ENCODE measurements around the gene POU2AF2.
"Not testable (repeated sequence)": the region's sequence is repeated elsewhere in the genome, so short reads cannot be mapped to it uniquely, and the experiment has no call there.

DNA sequence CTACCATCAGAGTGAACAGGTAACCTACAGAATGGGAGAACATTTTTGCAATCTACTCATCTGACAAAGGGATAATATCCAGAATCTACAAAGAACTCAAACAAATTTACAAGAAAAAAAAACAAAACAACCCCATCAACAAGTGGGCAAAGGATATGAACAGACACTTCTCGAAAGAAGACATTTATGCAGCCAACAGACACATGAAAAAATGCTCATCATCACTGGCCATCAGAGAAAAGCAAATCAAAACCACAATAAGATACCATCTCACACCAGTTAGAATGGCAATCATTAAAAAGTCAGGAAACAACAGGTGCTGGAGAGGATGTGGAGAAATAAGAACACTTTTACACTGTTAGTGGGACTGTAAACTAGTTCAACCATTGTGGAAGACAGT is 46.9 kb downstream of the POU2AF2 start:
- not testable (repeated sequence) for TF ChIP-seq CTCF, POLR2A (IDR thresholded peaks at IDR 0.05)

All from esophagus squamous epithelium (tissue), 4 donors.